Subcutaneous adipose tissue (tissue), 4 donors: ENCODE measurements around the gene PCNX4. TPM values are rescaled to one million over a fixed set of nuclear protein-coding genes. Genes with fewer than 3 reads are reported as not detected.

Experiments used
- CTCF ChIP-seq: fragments of 450-650 bp; IDR thresholded peaks from one replicate; pipeline ENCODE4 v1.5.1; 2016; ENCODE audit warnings: low read depth, mild to moderate bottlenecking, control low read depth, antibody characterized with exemption, moderate library complexity
- total RNA-seq, 4 donors: library from RNA; depleted of rRNA; stranded (reverse); fragments of >200 nt; gene quantifications; one replicate each; pipeline ENCODE4 v1.1.0, GENCODE V29; 2016

The PCNX4 gene
- total RNA-seq, 4 donors from 2014 or later: 38.1 to 59.7 (median 56.0) TPM

GRCh38 chr14:60197629-60198303, 106.0 kb downstream of the PCNX4 start:
- TF ChIP-seq CTCF: no peak

- TF ChIP-seq CTCF: no peak
Observed at GRCh38 chr14:60199321-60199720, 107.6 kb downstream of the PCNX4 start.

GRCh38 chr14:60204104-60204842, 112.5 kb downstream of the PCNX4 start:
- TF ChIP-seq CTCF: no peak

- TF ChIP-seq CTCF: no peak
Observed at GRCh38 chr14:60204843-60205774, 113.4 kb downstream of the PCNX4 start.

- TF ChIP-seq CTCF: no peak
Observed at GRCh38 chr14:60206249-60206670, 114.5 kb downstream of the PCNX4 start.

- TF ChIP-seq CTCF: no peak
Observed at GRCh38 chr14:60206837-60207533, 115.3 kb downstream of the PCNX4 start.
